GM12865 (cell line): ENCODE data around the gene SLC25A42.
A peak's percentile ranks its signal among the peaks of the same experiment; 100 is the strongest.

ENCODE experiments used
- DNase-seq: peaks from one replicate; pipeline ENCODE4 v3.0.0; 2010; ENCODE audit warnings: low read depth
- H3K4me3 ChIP-seq: 2 replicates; pipeline ENCODE4 v1.5.1; 2011; ENCODE audit warnings: mild to moderate bottlenecking, low read depth, low read length, control low read depth
- CTCF ChIP-seq: IDR thresholded peaks from 2 replicates; pipeline ENCODE4 v1.5.1; 2011; ENCODE audit warnings: low read length, control low read depth, low read depth, inconsistent platforms; ENCODE audit not compliant: insufficient read depth; ENCODE audit errors: missing control alignments

The SLC25A42 gene

GRCh38 chr19:19050104-19050503, 13.7 kb upstream of the SLC25A42 start:
- TF ChIP-seq CTCF: no peak

GRCh38 chr19:19050731-19051130, 13.1 kb upstream of the SLC25A42 start:
- no peak overlapping the region for H3K4me3 ChIP-seq
- TF ChIP-seq CTCF: no peak
- DNase-seq: no peak

More at GRCh38 chr19:19050104-19050503, 13.7 kb upstream of the SLC25A42 start:
- DNase-seq: no peak
- H3K4me3 ChIP-seq: no peak overlapping the region

- H3K4me3 ChIP-seq: no peak overlapping the region
- no peak for DNase-seq
- TF ChIP-seq CTCF: no peak
These were observed 12.1 kb upstream of the SLC25A42 start for GRCh38 chr19:19051478-19052213.

GRCh38 chr19:19052921-19053320, 10.9 kb upstream of the SLC25A42 start:
- TF ChIP-seq CTCF: no peak
- H3K4me3 ChIP-seq: no peak overlapping the region
- no peak for DNase-seq

GRCh38 chr19:19053508-19054314, 10.1 kb upstream of the SLC25A42 start:
- TF ChIP-seq CTCF: peak; percentile 81
- H3K4me3 ChIP-seq: no peak overlapping the region
- peak; percentile 73 for DNase-seq

- no peak overlapping the region for H3K4me3 ChIP-seq
- TF ChIP-seq CTCF: no peak
- no peak for DNase-seq
These were observed 9.4 kb upstream of the SLC25A42 start for GRCh38 chr19:19054315-19054938.
